ENCODE results near the gene IL15. TPM values are rescaled to one million over a fixed set of nuclear protein-coding genes. Genes with fewer than 3 reads are reported as not detected.
A peak's percentile ranks its signal among the peaks of the same experiment; 100 is the strongest.

The IL15 gene
- total and polyA plus RNA-seq, 8 donors: 1.2 to 15.6 (median 3.4) TPM

DNA sequence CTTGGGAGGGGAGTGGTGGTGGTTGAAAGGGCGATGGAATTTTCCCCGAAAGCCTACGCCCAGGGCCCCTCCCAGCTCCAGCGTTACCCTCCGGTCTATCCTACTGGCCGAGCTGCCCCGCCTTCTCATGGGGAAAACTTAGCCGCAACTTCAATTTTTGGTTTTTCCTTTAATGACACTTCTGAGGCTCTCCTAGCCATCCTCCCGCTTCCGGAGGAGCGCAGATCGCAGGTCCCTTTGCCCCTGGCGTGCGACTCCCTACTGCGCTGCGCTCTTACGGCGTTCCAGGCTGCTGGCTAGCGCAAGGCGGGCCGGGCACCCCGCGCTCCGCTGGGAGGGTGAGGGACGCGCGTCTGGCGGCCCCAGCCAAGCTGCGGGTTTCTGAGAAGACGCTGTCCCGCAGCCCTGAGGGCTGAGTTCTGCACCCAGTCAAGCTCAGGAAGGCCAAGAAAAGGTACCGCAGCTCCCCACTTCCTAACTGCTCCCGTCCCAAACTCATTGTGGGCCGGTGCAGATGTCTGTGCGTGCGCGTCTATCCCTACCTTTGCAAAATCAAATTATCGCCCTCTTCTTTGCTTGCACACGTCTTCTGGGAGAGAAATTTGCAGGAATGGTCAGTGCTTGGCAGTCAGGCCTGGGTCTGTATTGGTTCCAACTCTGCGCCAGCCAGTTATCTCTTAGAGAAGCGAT lies 533 bp downstream of the IL15 start:
- H3K27ac ChIP-seq: peak overlapping the region; percentile 81 to 94 (median 91)
- intact Hi-C loops (cut with DNase I; ENCODE audit: low total_unique reads): no loop called here
- H3K27me3 ChIP-seq: no peaks in the 10 kb centered on the region
- peak; percentile 58 to 76 for DNase-seq
- no peaks in the 10 kb centered on the region for H3K36me3 ChIP-seq
- peaks cover 3 to 36% (median 24%) of the 10 kb centered on the region in 4 donors for H3K4me1 ChIP-seq
- H3K4me3 ChIP-seq: peak overlapping the region; percentile 70 to 92 (median 84)
- no peaks in the 10 kb centered on the region for H3K9me3 ChIP-seq
- TF ChIP-seq POLR2AphosphoS5 (IDR thresholded peaks at IDR 0.05): peak in 1 of 3 donors; percentile 46
- TF ChIP-seq, protein P1, sequence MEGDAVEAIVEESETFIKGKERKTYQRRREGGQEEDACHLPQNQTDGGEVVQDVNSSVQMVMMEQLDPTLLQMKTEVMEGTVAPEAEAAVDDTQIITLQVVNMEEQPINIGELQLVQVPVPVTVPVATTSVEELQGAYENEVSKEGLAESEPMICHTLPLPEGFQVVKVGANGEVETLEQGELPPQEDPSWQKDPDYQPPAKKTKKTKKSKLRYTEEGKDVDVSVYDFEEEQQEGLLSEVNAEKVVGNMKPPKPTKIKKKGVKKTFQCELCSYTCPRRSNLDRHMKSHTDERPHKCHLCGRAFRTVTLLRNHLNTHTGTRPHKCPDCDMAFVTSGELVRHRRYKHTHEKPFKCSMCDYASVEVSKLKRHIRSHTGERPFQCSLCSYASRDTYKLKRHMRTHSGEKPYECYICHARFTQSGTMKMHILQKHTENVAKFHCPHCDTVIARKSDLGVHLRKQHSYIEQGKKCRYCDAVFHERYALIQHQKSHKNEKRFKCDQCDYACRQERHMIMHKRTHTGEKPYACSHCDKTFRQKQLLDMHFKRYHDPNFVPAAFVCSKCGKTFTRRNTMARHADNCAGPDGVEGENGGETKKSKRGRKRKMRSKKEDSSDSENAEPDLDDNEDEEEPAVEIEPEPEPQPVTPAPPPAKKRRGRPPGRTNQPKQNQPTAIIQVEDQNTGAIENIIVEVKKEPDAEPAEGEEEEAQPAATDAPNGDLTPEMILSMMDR (IDR thresholded peaks at IDR 0.05): no peak
- 1 to 4% (median 3%) methylated on average over 33 to 41 of the region's 41 CpGs for WGBS, 5 donors

DNA sequence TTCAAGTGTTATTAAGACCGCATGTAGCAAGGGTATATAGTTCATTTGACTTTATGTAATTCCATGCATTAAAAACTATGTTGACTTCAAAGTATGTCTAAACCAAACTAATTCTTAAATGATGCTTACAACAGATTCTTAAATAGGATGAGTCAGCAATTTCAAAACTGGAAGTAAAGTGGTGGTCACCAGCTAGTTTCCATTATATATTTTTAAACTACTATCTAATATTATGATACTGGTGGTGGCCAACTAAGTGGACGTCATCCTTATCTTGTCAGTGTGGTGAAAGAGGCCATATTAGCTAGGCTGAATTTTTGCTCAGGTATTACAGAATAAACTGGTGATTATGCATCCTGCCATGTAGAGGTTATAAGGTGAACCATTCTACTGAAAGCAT lies 1.2 kb downstream of the IL15 start:
- TF ChIP-seq, protein P1 (IDR thresholded peaks at IDR 0.05): no peak
- TF ChIP-seq EP300 (IDR thresholded peaks at IDR 0.05): no peak
- no peak for TF ChIP-seq POLR2AphosphoS5 (IDR thresholded peaks at IDR 0.05)
- TF ChIP-seq POLR2A (IDR thresholded peaks at IDR 0.05): no peak

DNA sequence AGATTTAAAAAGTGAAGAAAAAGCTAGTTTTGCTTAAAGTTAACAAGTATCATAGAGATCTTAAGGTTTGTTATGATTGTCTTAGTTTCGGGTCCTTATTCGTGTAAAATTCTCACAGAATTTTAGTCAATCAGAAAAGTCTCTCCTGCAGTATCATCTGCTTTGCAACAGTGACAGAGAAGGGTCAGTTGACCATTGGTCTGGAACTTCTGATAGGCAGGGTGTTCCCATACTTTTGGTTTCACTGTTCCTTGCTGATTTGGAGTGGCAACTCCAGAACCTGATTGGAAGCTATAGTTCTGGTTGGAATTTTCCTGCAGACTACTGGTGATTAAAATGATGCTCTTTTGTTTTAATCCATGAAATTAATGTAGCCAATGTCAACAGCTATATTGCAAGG lies 1.8 kb downstream of the IL15 start:
- DNase-seq: no peak
- H3K4me1 ChIP-seq: peaks cover 3 to 36% (median 28%) of the 10 kb centered on the region in 4 donors
- intact Hi-C loops (cut with DNase I; ENCODE audit: low total_unique reads): no loop called here
- peak overlapping the region in 2 of 5 donors; percentile 6 to 94 for H3K27ac ChIP-seq
- H3K27me3 ChIP-seq: no peaks in the 10 kb centered on the region
- no peaks in the 10 kb centered on the region for H3K9me3 ChIP-seq
- H3K4me3 ChIP-seq: peak overlapping the region in 2 of 4 donors; percentile 88 to 92
- WGBS, 5 donors: 83 to 89% (median 85%) methylated on average over 2 of the region's 2 CpGs
- TF ChIP-seq EP300 (IDR thresholded peaks at IDR 0.05) (no peak), POLR2AphosphoS5 (IDR thresholded peaks at IDR 0.05) (no peak)
- H3K36me3 ChIP-seq: no peaks in the 10 kb centered on the region

More for the DNA sequence above, 1.2 kb downstream of the IL15 start:
- Histone ChIP-seq H3K27me3 (no peaks in the 10 kb centered on the region), H3K4me1 (peaks cover 3 to 36% (median 26%) of the 10 kb centered on the region in 4 donors), H3K4me3 (peak overlapping the region; percentile 70 to 92 (median 84)), H3K36me3 (no peaks in the 10 kb centered on the region), H3K9me3 (no peaks in the 10 kb centered on the region), H3K27ac (peak overlapping the region in 3 of 5 donors; percentile 91 to 94 (median 92))
- 56 to 74% (median 61%) methylated on average over 2 of the region's 2 CpGs for WGBS, 5 donors
- intact Hi-C loops (cut with DNase I; ENCODE audit: low total_unique reads): no loop called here
- DNase-seq: no peak

DNA sequence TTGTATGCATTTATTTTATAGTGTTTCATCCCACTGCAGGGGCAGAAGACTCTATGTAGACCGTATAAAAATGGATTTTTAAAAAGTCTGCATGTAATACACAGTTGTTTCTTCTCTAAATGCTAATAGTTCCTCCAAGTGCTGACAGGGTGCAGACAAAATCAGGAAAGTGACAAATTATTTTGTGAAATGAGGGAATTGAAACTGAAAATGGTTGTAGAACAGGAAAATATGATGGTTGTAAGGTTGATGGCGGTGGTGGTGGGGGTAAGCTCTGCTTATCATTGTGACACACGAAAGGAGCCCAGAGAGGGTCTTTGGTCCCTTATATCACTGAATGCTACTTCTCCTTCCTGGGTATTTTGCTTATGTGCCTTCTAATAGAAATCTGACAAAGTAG lies 4.3 kb downstream of the IL15 start:
- Histone ChIP-seq H3K27ac (no peak overlapping the region), H3K4me3 (no peak overlapping the region), H3K36me3 (no peaks in the 10 kb centered on the region), H3K4me1 (peaks cover 3 to 38% (median 30%) of the 10 kb centered on the region in 4 donors), H3K27me3 (no peaks in the 10 kb centered on the region), H3K9me3 (no peaks in the 10 kb centered on the region)
- TF ChIP-seq POLR2A (IDR thresholded peaks at IDR 0.05) (no peak), POLR2AphosphoS5 (IDR thresholded peaks at IDR 0.05) (no peak), EP300 (IDR thresholded peaks at IDR 0.05) (no peak)
- TF ChIP-seq, protein P1 (IDR thresholded peaks at IDR 0.05): no peak
- intact Hi-C loops (cut with DNase I; ENCODE audit: low total_unique reads): no loop called here
- DNase-seq: no peak
- WGBS, 5 donors: 80 to 84% (median 82%) methylated on average over 3 of the region's 3 CpGs

DNA sequence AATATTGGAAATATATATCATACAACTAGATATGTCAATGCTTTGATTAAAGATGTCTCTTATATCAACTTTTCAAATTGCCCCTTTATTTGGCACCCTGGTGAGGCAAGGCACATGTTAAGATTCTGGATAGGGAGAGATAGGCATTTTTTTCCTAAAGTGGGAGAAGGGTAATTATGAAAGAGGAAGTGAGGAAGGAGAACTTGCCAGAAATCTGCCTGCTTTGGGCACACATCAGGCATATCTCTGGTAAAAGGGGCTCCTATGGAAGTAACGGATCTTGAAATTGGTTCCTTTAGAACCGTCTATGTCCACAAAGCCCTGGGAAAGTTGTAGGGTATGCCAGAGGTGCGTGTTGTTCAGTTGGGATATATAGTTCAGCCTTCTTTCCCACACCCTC lies 5.7 kb downstream of the IL15 start:
- H3K27ac ChIP-seq: no peak overlapping the region
- TF ChIP-seq, protein P1 (IDR thresholded peaks at IDR 0.05): no peak
- no peak for TF ChIP-seq EP300 (IDR thresholded peaks at IDR 0.05)
- no peak for TF ChIP-seq POLR2A (IDR thresholded peaks at IDR 0.05)
- TF ChIP-seq POLR2AphosphoS5 (IDR thresholded peaks at IDR 0.05): no peak
- no peaks in the 10 kb centered on the region for H3K9me3 ChIP-seq
- H3K27me3 ChIP-seq: no peaks in the 10 kb centered on the region
- no peak for DNase-seq
- 86 to 94% (median 93%) methylated on average over 3 of the region's 3 CpGs for WGBS, 5 donors
- intact Hi-C loops (cut with DNase I; ENCODE audit: low total_unique reads): no loop called here
- H3K4me1 ChIP-seq: peaks cover 3 to 36% (median 21%) of the 10 kb centered on the region in 4 donors
- no peak overlapping the region for H3K4me3 ChIP-seq
- no peaks in the 10 kb centered on the region for H3K36me3 ChIP-seq

All from stomach (tissue), 9 donors.